Tibial artery (tissue), 4 donors: ENCODE data around the gene CYFIP2.

ENCODE experiments used
- DNase-seq, 2 donors: peaks; one replicate each; pipeline ENCODE4 v3.0.0-alpha.2; 2019
- H3K27ac ChIP-seq, 2 donors: fragments of 200-600 bp; sonication (generic) in 1 of 2; 1 replicate in 1 of 2; 2 replicates in 1 of 2; pipeline ENCODE4 v1.5.1; 2018 to 2019; ENCODE audit warnings: mild to moderate bottlenecking in 1 of 2
- H3K27me3 ChIP-seq, 2 donors: fragments of 200-600 bp; sonication (generic) in 1 of 2; one replicate each; pipeline versions ENCODE4 v1.5.1 to v1.6.0; 2016 to 2019
- H3K36me3 ChIP-seq, 3 donors: fragments of 200-600 bp; sonication (generic) in 2 of 3; one replicate each; pipeline ENCODE4 v1.5.1; 2016 to 2019; ENCODE audit warnings: mild to moderate bottlenecking in 2 of 3
- H3K4me1 ChIP-seq, 4 donors: fragments of 200-600 bp; sonication (generic) in 2 of 4; 1 replicate in 3 of 4; 2 replicates in 1 of 4; pipeline ENCODE4 v1.5.1; 2016 to 2019
- H3K4me3 ChIP-seq, 2 donors: fragments of 200-600 bp; sonication (generic) in 1 of 2; 1 replicate in 1 of 2; 2 replicates in 1 of 2; pipeline ENCODE4 v1.5.1; 2018 to 2019; ENCODE audit warnings: mild to moderate bottlenecking in 2 of 2
- H3K9me3 ChIP-seq, 3 donors: fragments of 200-600 bp; sonication (generic) in 1 of 3; one replicate each; pipeline ENCODE4 v1.5.1; 2016 to 2019
- intact Hi-C: fragments of 100-400 bp; cut with DNase I; formaldehyde crosslinking; loops from one replicate; pipeline ENCODE4 v1.15.0; 2023; ENCODE audit warnings: low total_unique reads
- TF ChIP-seq, protein P1 (sequence below), 2 experiments: fragments of 200-600 bp in 1 of 2; fragments of 450-650 bp in 1 of 2; IDR thresholded peaks; one replicate each; pipeline ENCODE4 v1.5.1; 2017 to 2019; ENCODE audit warnings: antibody characterized with exemption in 2 of 2, mild to moderate bottlenecking in 1 of 2, moderate library complexity in 1 of 2

The CYFIP2 gene

DNA sequence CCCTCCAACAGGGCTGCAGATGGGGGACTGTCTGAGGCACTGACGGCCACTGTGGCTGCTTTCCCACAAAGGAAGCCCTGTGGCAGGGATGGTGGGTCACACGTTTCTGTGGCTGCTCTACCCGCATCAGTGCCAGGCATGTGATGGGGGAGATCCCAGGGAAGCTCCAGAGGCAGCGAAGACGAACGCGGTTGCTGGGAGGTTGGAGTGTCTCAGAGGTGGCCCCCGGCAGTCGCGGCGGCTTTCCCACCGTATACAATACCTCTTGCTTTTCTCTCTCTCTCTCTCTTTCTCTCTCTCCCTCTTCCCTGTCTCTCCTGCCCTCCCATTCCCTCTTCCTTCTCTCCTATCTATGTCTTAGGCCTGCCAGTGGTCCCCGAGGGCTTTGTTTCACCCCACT, 56.7 kb downstream of the CYFIP2 start:
- DNase-seq = no peak
- no peaks in the 10 kb centered on the region for H3K9me3 ChIP-seq
- intact Hi-C loops = no loop called here
- H3K4me1 ChIP-seq = no peaks in the 10 kb centered on the region
- H3K27ac ChIP-seq = no peak overlapping the region
- TF ChIP-seq, protein P1, sequence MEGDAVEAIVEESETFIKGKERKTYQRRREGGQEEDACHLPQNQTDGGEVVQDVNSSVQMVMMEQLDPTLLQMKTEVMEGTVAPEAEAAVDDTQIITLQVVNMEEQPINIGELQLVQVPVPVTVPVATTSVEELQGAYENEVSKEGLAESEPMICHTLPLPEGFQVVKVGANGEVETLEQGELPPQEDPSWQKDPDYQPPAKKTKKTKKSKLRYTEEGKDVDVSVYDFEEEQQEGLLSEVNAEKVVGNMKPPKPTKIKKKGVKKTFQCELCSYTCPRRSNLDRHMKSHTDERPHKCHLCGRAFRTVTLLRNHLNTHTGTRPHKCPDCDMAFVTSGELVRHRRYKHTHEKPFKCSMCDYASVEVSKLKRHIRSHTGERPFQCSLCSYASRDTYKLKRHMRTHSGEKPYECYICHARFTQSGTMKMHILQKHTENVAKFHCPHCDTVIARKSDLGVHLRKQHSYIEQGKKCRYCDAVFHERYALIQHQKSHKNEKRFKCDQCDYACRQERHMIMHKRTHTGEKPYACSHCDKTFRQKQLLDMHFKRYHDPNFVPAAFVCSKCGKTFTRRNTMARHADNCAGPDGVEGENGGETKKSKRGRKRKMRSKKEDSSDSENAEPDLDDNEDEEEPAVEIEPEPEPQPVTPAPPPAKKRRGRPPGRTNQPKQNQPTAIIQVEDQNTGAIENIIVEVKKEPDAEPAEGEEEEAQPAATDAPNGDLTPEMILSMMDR (IDR thresholded peaks at IDR 0.05) = no peak
- H3K36me3 ChIP-seq = peaks cover 0 to 36% (median 0%) of the 10 kb centered on the region in 3 donors
- no peaks in the 10 kb centered on the region for H3K27me3 ChIP-seq
- no peak overlapping the region for H3K4me3 ChIP-seq

DNA sequence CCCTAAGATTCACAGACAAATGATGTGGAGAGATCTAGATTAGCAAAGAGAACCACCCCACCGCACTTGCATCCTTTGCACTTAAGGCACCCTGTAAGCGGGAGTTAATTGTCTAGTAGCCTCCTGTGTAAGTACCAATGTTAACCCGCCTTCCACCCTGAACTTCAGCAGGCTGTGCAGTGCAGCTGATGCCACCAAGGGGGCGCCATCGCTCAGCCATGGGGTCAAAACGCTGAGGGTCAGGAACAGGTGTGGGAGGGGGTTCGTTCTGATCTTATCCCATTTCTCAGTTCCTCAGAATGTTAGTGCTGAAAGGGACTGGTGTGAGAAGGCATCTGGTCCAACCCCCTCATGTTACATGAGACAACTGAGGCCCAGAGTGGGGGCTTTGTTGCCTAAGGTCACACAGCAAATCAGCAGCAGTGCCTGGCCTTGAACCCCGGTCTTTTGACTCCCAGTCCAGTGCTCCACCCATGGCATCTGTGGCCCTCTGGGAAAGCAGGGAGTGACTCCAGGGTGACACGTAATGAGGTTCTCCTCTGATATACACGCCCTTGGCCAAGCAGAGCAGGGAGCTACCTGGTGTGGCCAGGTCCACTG, 57.3 kb downstream of the CYFIP2 start:
- Histone ChIP-seq H3K27me3 (no peaks in the 10 kb centered on the region), H3K36me3 (peaks cover 0 to 36% (median 0%) of the 10 kb centered on the region in 3 donors)

DNA sequence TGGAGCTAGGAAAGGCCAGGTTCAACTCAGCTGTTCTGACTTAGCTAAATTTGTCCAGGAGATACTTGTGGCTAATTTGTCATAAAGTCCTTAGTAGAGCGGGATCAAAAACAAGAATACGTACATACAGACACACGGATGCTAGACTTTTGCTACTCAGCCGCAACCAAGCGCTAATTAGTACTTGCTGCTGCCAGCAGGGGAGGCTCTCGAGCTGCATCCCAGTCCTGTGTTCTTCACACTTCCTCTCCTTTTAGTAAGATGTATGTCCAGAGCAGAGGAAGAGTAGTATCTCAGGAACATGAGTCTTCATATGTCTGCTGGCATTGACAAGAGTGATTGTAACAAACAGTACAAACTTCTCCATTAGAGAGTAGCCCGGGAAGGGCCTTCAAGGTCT, 58.3 kb downstream of the CYFIP2 start:
- TF ChIP-seq, protein P1 (IDR thresholded peaks at IDR 0.05) = no peak
- Histone ChIP-seq H3K9me3 (no peaks in the 10 kb centered on the region), H3K4me1 (no peaks in the 10 kb centered on the region), H3K27me3 (no peaks in the 10 kb centered on the region), H3K4me3 (no peak overlapping the region), H3K27ac (no peak overlapping the region), H3K36me3 (peaks cover 0 to 36% (median 0%) of the 10 kb centered on the region in 3 donors)
- DNase-seq = no peak
- intact Hi-C loops = no loop called here

More for the DNA sequence above, 57.3 kb downstream of the CYFIP2 start:
- Histone ChIP-seq H3K4me3 (no peak overlapping the region), H3K27ac (no peak overlapping the region), H3K9me3 (no peaks in the 10 kb centered on the region), H3K4me1 (no peaks in the 10 kb centered on the region)
- no peak for DNase-seq
- TF ChIP-seq, protein P1 (IDR thresholded peaks at IDR 0.05) = no peak
- intact Hi-C loops = no loop called here

DNA sequence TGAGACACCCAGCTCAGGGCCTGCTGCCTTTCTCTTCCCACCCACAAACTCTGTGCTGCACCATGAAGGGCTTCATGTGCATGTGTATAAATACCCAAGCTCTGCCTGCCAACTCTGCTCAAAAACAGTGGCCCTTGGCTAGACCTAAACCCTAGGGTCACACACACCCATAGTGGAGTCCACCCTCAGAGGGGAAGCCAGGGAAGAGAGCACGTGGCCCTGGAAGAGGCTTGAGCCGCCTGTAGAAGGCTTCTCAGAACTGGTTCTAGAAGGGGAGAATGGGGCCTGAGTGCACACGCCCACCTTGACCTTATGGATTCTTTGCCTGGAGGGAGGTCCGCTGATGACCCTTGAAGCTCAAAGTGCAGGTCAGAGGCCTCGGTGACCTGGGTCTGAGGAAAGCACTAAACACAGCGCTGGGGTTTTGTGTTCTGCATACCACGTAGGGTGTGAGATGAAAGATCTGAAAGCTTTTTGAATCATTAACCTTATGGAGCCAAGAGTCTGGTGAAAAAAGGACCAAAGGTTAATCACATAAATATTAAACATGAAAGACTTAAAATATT, 60.6 kb downstream of the CYFIP2 start:
- Histone ChIP-seq H3K4me1 (no peaks in the 10 kb centered on the region), H3K36me3 (peaks cover 0 to 24% (median 0%) of the 10 kb centered on the region in 3 donors)
- intact Hi-C loops = no loop called here

DNA sequence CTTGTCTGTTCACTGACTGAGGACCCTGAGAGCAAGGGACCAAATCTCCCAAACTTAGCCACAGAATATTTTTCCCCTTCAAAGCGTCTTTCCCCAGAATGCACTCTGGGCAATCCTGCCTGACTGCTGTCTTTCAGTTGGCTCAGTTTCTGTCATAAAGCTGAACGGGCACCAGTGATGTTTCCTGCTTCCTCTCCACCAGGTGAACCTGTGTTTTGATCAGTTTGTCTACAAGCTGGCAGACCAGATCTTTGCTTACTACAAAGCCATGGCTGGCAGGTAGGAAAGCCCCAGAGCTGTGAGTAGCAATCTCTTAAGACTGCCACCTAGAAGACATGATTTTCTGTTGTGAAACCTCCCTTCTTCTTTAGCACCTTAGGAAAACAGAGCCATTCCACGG, 61.8 kb downstream of the CYFIP2 start:
- H3K36me3 ChIP-seq = peaks cover 0 to 18% (median 0%) of the 10 kb centered on the region in 3 donors
- H3K9me3 ChIP-seq = no peaks in the 10 kb centered on the region
- DNase-seq = no peak
- no peaks in the 10 kb centered on the region for H3K27me3 ChIP-seq
- no peak overlapping the region for H3K27ac ChIP-seq
- intact Hi-C loops = no loop called here
- H3K4me1 ChIP-seq = no peaks in the 10 kb centered on the region
- no peak overlapping the region for H3K4me3 ChIP-seq
- TF ChIP-seq, protein P1 (IDR thresholded peaks at IDR 0.05) = no peak

More for the DNA sequence above, 60.6 kb downstream of the CYFIP2 start:
- H3K27ac ChIP-seq = no peak overlapping the region
- no peaks in the 10 kb centered on the region for H3K9me3 ChIP-seq
- H3K27me3 ChIP-seq = no peaks in the 10 kb centered on the region
- no peak overlapping the region for H3K4me3 ChIP-seq
- TF ChIP-seq, protein P1 (IDR thresholded peaks at IDR 0.05) = no peak
- DNase-seq = no peak
